ENCODE measurements around the gene COL6A1. TPM values are rescaled to one million over a fixed set of nuclear protein-coding genes. Genes with fewer than 3 reads are reported as not detected.
A peak's percentile ranks its signal among the peaks of the same experiment; 100 is the strongest.

Gene COL6A1
- polyA plus RNA-seq, 2 of the 4 experiments (the other 2 are of a cell fraction): 3.9 to 18.3 TPM

GRCh38 chr21:46022551-46023525 lies 41.3 kb downstream of the COL6A1 start:
- no peak overlapping the region for H3K4me2 ChIP-seq
- FAIRE-seq: no peak
- H3K4me1 ChIP-seq: no peaks in the 10 kb centered on the region
- 92% methylated on average over 14 of the region's 36 CpGs for WGBS (ENCODE audit: missing lambda C conversion rate)
- H3K4me3 ChIP-seq: no peak overlapping the region
- TF ChIP-seq USF2 (IDR thresholded peaks at IDR 0.05): peak; percentile 62
- no peak for TF ChIP-seq POLR2AphosphoS2 (conservative IDR thresholded peaks at IDR 0.05; ENCODE audit: low read length)
- peak in 1 of 2 experiments; percentile 14 for DNase-seq (ENCODE audit: low read depth in 1 of 2, low spot score in 1 of 2)
- no peak overlapping the region for H3K27ac ChIP-seq
- no peaks in the 10 kb centered on the region for H3K9me3 ChIP-seq
- POLR2A ChIA-PET: no interaction called here
- CTCF ChIA-PET: interaction anchor here (1.6 kb wide), 1 partner anchor 52 kb away, joined by 5 read pairs; no protein-coding TSS in a partner anchor
- peak in 1 of 2 experiments; percentile 53; a peak in 2 of 6 replicates for ATAC-seq

- no peak overlapping the region for H3K4me2 ChIP-seq
- whole genome bisulfite sequencing (ENCODE audit: missing lambda C conversion rate): 84% methylated on average over 8 of the region's 8 CpGs
These were observed 42.0 kb downstream of the COL6A1 start for GRCh38 chr21:46023555-46023954.

GRCh38 chr21:46024141-46024540 lies 42.6 kb downstream of the COL6A1 start:
- Histone ChIP-seq H3K4me1 (no peaks in the 10 kb centered on the region), H3K4me3 (no peak overlapping the region), H3K9me3 (no peaks in the 10 kb centered on the region), H3K27ac (no peak overlapping the region), H3K4me2 (no peak overlapping the region)
- ChIA-PET POLR2A (no interaction called here), CTCF (interaction anchor here (1.6 kb wide), 1 partner anchor 53 kb away, joined by 5 read pairs; no protein-coding TSS in a partner anchor)
- TF ChIP-seq HOXB13 (CRISPR knock-in tag; IDR thresholded peaks at IDR 0.05; ENCODE audit: low read depth) (no peak), HOXA7 (CRISPR knock-in tag; IDR thresholded peaks at IDR 0.05) (no peak), POLR2AphosphoS2 (conservative IDR thresholded peaks at IDR 0.05; ENCODE audit: low read length) (no peak), PHF8 (IDR thresholded peaks at IDR 0.05; ENCODE audit: borderline replicate concordance, low read depth) (no peak), HOXB5 (CRISPR knock-in tag; IDR thresholded peaks at IDR 0.05) (no peak), RCOR1 (IDR thresholded peaks at IDR 0.05; ENCODE audit: low read depth, low read length) (no peak), USF2 (IDR thresholded peaks at IDR 0.05) (no peak), RFX5 (IDR thresholded peaks at IDR 0.05) (no peak), CHD2 (IDR thresholded peaks at IDR 0.05; ENCODE audit: low read length, partially characterized antibody) (no peak), ZSCAN20 (CRISPR knock-in tag; IDR thresholded peaks at IDR 0.05) (no peak), JUN (IDR thresholded peaks at IDR 0.05) (no peak)
- DNase-seq (ENCODE audit: low read depth in 1 of 2, low spot score in 1 of 2) (no peak), ATAC-seq (no peak), FAIRE-seq (no peak)
- 52% methylated on average over 3 of the region's 3 CpGs for WGBS (ENCODE audit: missing lambda C conversion rate)

More at GRCh38 chr21:46023555-46023954, 42.0 kb downstream of the COL6A1 start:
- Histone ChIP-seq H3K4me3 (no peak overlapping the region), H3K9me3 (no peaks in the 10 kb centered on the region), H3K4me1 (no peaks in the 10 kb centered on the region), H3K27ac (no peak overlapping the region)
- no peak for ATAC-seq
- POLR2A ChIA-PET: no interaction called here
- no peak for DNase-seq (ENCODE audit: low read depth in 1 of 2, low spot score in 1 of 2)
- TF ChIP-seq EHMT2 (IDR thresholded peaks at IDR 0.05; ENCODE audit: low read depth): no peak
- CTCF ChIA-PET: interaction anchor here (1.6 kb wide), 1 partner anchor 53 kb away, joined by 5 read pairs; no protein-coding TSS in a partner anchor
- no peak for FAIRE-seq

- no peaks in the 10 kb centered on the region for H3K4me1 ChIP-seq
- FAIRE-seq: no peak
These were observed 43.7 kb downstream of the COL6A1 start for GRCh38 chr21:46025113-46025770.

More at GRCh38 chr21:46025113-46025770, 43.7 kb downstream of the COL6A1 start:
- CTCF ChIA-PET: interaction anchor here (1.0 kb wide), 1 partner anchor 25 kb away, joined by 4 read pairs; no protein-coding TSS in a partner anchor
- POLR2A ChIA-PET: no interaction called here
- no peak for TF ChIP-seq EHMT2 (IDR thresholded peaks at IDR 0.05; ENCODE audit: low read depth)
- no peak for TF ChIP-seq HEYL (CRISPR knock-in tag; IDR thresholded peaks at IDR 0.05)
- TF ChIP-seq RCOR1 (IDR thresholded peaks at IDR 0.05; ENCODE audit: low read depth, low read length): no peak
- no peak for TF ChIP-seq ATOH8 (CRISPR knock-in tag; IDR thresholded peaks at IDR 0.05; ENCODE audit: low read depth)
- TF ChIP-seq, protein P1, sequence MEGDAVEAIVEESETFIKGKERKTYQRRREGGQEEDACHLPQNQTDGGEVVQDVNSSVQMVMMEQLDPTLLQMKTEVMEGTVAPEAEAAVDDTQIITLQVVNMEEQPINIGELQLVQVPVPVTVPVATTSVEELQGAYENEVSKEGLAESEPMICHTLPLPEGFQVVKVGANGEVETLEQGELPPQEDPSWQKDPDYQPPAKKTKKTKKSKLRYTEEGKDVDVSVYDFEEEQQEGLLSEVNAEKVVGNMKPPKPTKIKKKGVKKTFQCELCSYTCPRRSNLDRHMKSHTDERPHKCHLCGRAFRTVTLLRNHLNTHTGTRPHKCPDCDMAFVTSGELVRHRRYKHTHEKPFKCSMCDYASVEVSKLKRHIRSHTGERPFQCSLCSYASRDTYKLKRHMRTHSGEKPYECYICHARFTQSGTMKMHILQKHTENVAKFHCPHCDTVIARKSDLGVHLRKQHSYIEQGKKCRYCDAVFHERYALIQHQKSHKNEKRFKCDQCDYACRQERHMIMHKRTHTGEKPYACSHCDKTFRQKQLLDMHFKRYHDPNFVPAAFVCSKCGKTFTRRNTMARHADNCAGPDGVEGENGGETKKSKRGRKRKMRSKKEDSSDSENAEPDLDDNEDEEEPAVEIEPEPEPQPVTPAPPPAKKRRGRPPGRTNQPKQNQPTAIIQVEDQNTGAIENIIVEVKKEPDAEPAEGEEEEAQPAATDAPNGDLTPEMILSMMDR (IDR thresholded peaks at IDR 0.05): no peak
- no peak for TF ChIP-seq CHD4 (IDR thresholded peaks at IDR 0.05; ENCODE audit: borderline replicate concordance)
- no peak for TF ChIP-seq RNF2 (IDR thresholded peaks at IDR 0.05; ENCODE audit: borderline replicate concordance, low read depth)
- no peak for TF ChIP-seq RAD21 (conservative IDR thresholded peaks at IDR 0.05 in 1 of 2, IDR thresholded peaks at IDR 0.05 in 1 of 2)
- WGBS (ENCODE audit: missing lambda C conversion rate): 26% methylated on average over 2 of the region's 2 CpGs
- Histone ChIP-seq H3K27ac (no peak overlapping the region), H3K4me3 (no peak overlapping the region), H3K4me2 (no peak overlapping the region; the same call in 2 of the 3 replicates), H3K9me3 (no peaks in the 10 kb centered on the region)
- no peak for DNase-seq (ENCODE audit: low read depth in 1 of 2, low spot score in 1 of 2)
- no peak for ATAC-seq

Data from A549 (cell line).